IMR-90 (cell line): Measurements from ENCODE around the gene AGFG1. TPM values are rescaled to one million over a fixed set of nuclear protein-coding genes. Genes with fewer than 3 reads are reported as not detected.

ENCODE experiments used
- ATAC-seq: fragments of 200-7000 bp; cut with Tn5 transposase; 2 replicates; pipeline ENCODE4 v1.9.1; 2020; ENCODE audit warnings: low read depth, mild to moderate bottlenecking, moderate library complexity
- BruUV-seq: library from RNA; stranded (reverse); fragments of 400-500 nt; replicated peaks from 2 replicates; lab custom pipeline; 2021; lab: Mats Ljungman, UMichigan
- CTCF ChIA-PET: fragments of 300-600 bp; formaldehyde crosslinking; extraction: SDS; loops from one replicate; lab custom pipeline; 2021; ENCODE audit warnings: antibody characterized with exemption; lab: Yijun Ruan, JAX
- POLR2A ChIA-PET: fragments of 300-600 bp; sonication (Branson Sonifier 250); formaldehyde crosslinking; loops from one replicate; lab custom pipeline; 2022; ENCODE audit warnings: antibody characterized with exemption; ENCODE audit not compliant: unreplicated experiment; lab: Charles Lee
- DNase-seq: peaks from one replicate; pipeline ENCODE4 v3.0.0; 2013
- H2AFZ ChIP-seq: replicated peaks from 2 replicates; pipeline ENCODE3; 2013; ENCODE audit warnings: low read length, mild to moderate bottlenecking; ENCODE audit not compliant: poor library complexity
- H2AK5ac ChIP-seq: 2 replicates; pipeline ENCODE4 v1.6.1; 2013; ENCODE audit warnings: low read depth, low read length, inconsistent platforms
- H2AK9ac ChIP-seq: replicated peaks from 2 replicates; pipeline ENCODE3; 2013; ENCODE audit warnings: mild to moderate bottlenecking, low read depth, low read length, moderate library complexity; ENCODE audit not compliant: poor library complexity
- H2BK120ac ChIP-seq: 2 replicates; pipeline ENCODE4 v1.6.1; 2013; ENCODE audit warnings: low read depth, low read length, inconsistent platforms
- H2BK15ac ChIP-seq: 3 replicates; pipeline ENCODE4 v1.6.1; 2013; ENCODE audit warnings: low read depth, low read length, inconsistent platforms
- H2BK20ac ChIP-seq: 2 replicates; pipeline ENCODE4 v1.6.1; 2013; ENCODE audit warnings: low read depth, mild to moderate bottlenecking, inconsistent platforms, low read length, moderate library complexity
- H2BK5ac ChIP-seq: 2 replicates; pipeline ENCODE4 v1.6.1; 2013; ENCODE audit warnings: mild to moderate bottlenecking, low read depth, low read length, inconsistent platforms; ENCODE audit not compliant: poor library complexity, severe bottlenecking
- H3K14ac ChIP-seq: replicated peaks from 2 replicates; pipeline ENCODE4 v1.6.1; 2013; ENCODE audit warnings: low read depth, low read length, inconsistent platforms
- H3K18ac ChIP-seq: 2 replicates; pipeline ENCODE4 v1.6.1; 2013; ENCODE audit warnings: low read depth, low read length, control low read depth
- H3K23ac ChIP-seq: 2 replicates; pipeline ENCODE4 v1.6.1; 2013; ENCODE audit warnings: low read depth, low read length, inconsistent platforms
- H3K27ac ChIP-seq: 2 replicates; pipeline ENCODE4 v1.5.1; 2013; ENCODE audit warnings: mild to moderate bottlenecking, control low read depth, low read length; ENCODE audit not compliant: insufficient read depth
- H3K27me3 ChIP-seq: 2 replicates; pipeline ENCODE4 v1.6.1; 2013; ENCODE audit warnings: low read length; ENCODE audit not compliant: control insufficient read depth, insufficient read depth
- H3K36me3 ChIP-seq: 2 replicates; pipeline ENCODE4 v1.6.1; 2013; ENCODE audit warnings: low read length, mixed read lengths; ENCODE audit not compliant: control insufficient read depth, insufficient read depth
- H3K4ac ChIP-seq: 2 replicates; pipeline ENCODE4 v1.6.1; 2013; ENCODE audit warnings: low read depth, low read length, inconsistent platforms
- H3K4me1 ChIP-seq: 2 replicates; pipeline ENCODE4 v1.6.1; 2013; ENCODE audit warnings: low read length, mixed read lengths; ENCODE audit not compliant: control insufficient read depth, insufficient read depth
- H3K4me2 ChIP-seq: 2 replicates; pipeline ENCODE4 v1.6.1; 2013; ENCODE audit warnings: low read depth, mild to moderate bottlenecking, control low read depth, low read length, moderate library complexity
- H3K4me3 ChIP-seq: 2 replicates; pipeline ENCODE4 v1.5.1; 2013; ENCODE audit warnings: low read depth, mild to moderate bottlenecking, control low read depth, low read length, moderate library complexity; ENCODE audit not compliant: insufficient read depth
- H3K56ac ChIP-seq: 2 replicates; pipeline ENCODE4 v1.6.1; 2013; ENCODE audit warnings: low read length, inconsistent platforms; ENCODE audit not compliant: insufficient read depth; ENCODE audit errors: extremely low read depth
- H3K79me1 ChIP-seq, 2 experiments: 2 replicates each; pipeline ENCODE4 v1.6.1; 2013; ENCODE audit warnings: low read length in 2 of 2, inconsistent platforms in 1 of 2, low read depth in 1 of 2
- H3K9ac ChIP-seq: 2 replicates; pipeline ENCODE4 v1.6.1; 2013; ENCODE audit warnings: low read depth, low read length, control low read depth
- H3K9me1 ChIP-seq: 2 replicates; pipeline ENCODE4 v1.6.1; 2013; ENCODE audit warnings: low read length, inconsistent platforms; ENCODE audit not compliant: insufficient read depth
- H3K9me3 ChIP-seq: 2 replicates; pipeline ENCODE4 v1.6.1; 2013; ENCODE audit warnings: low read length; ENCODE audit not compliant: control insufficient read depth, insufficient read depth
- H4K20me1 ChIP-seq: 2 replicates; pipeline ENCODE4 v1.6.1; 2013; ENCODE audit warnings: low read length, inconsistent platforms; ENCODE audit not compliant: insufficient read depth
- H4K5ac ChIP-seq: 2 replicates; pipeline ENCODE4 v1.6.1; 2013; ENCODE audit warnings: mild to moderate bottlenecking, low read depth, low read length, control low read depth
- H4K8ac ChIP-seq, 2 experiments: 2 replicates each; pipeline ENCODE4 v1.6.1; 2013; ENCODE audit warnings: low read depth in 2 of 2, low read length in 2 of 2, control low read depth in 1 of 2, inconsistent platforms in 1 of 2
- H4K91ac ChIP-seq: 2 replicates; pipeline ENCODE4 v1.6.1; 2013; ENCODE audit warnings: low read depth, low read length, inconsistent platforms; ENCODE audit not compliant: insufficient read depth
- BHLHE40 ChIP-seq: fragments of 150-350 bp; IDR thresholded peaks from 2 replicates; pipeline ENCODE4 v1.6.1; 2016; ENCODE audit warnings: mild to moderate bottlenecking, low read depth, low read length
- CEBPB ChIP-seq: IDR thresholded peaks from 2 replicates; pipeline ENCODE4 v1.6.1; 2012; ENCODE audit warnings: low read depth, low read length, improper control_type of control experiment
- CHD1 ChIP-seq: IDR thresholded peaks from 2 replicates; pipeline ENCODE4 v1.6.1; 2012; ENCODE audit warnings: low read depth, low read length, improper control_type of control experiment
- FOS ChIP-seq: fragments of 150-350 bp; IDR thresholded peaks from 2 replicates; pipeline ENCODE4 v1.6.1; 2016; ENCODE audit warnings: low read depth, low read length
- MAZ ChIP-seq: IDR thresholded peaks from 2 replicates; pipeline ENCODE4 v1.6.1; 2012; ENCODE audit warnings: low read depth, mild to moderate bottlenecking, low read length, improper control_type of control experiment, moderate library complexity, borderline replicate concordance
- MXI1 ChIP-seq: IDR thresholded peaks from 2 replicates; pipeline ENCODE4 v1.6.1; 2012; ENCODE audit warnings: low read depth, mild to moderate bottlenecking, low read length, moderate library complexity, borderline replicate concordance
- NFE2L2 ChIP-seq: fragments of 150-350 bp; IDR thresholded peaks from 2 replicates; pipeline ENCODE4 v1.6.1; 2016; ENCODE audit warnings: low read depth, mild to moderate bottlenecking, low read length
- RAD21 ChIP-seq: IDR thresholded peaks from 2 replicates; pipeline ENCODE4 v1.6.1; 2012; ENCODE audit warnings: low read length, improper control_type of control experiment
- RCOR1 ChIP-seq: IDR thresholded peaks from 2 replicates; pipeline ENCODE4 v1.6.1; 2012; ENCODE audit warnings: mild to moderate bottlenecking, low read length, improper control_type of control experiment; ENCODE audit not compliant: insufficient replicate concordance
- SMC3 ChIP-seq: fragments of 150-350 bp; IDR thresholded peaks from 2 replicates; pipeline ENCODE4 v1.6.1; 2016; ENCODE audit warnings: low read depth, mild to moderate bottlenecking, antibody characterized with exemption, low read length, moderate library complexity
- WGBS, 2 experiments: methylation state at CpG; one replicate each; pipeline versions ENCODE4 v1.1.5 to v1.1.7; 2013; ENCODE audit warnings: missing lambda C conversion rate in 2 of 2; ENCODE audit not compliant: insufficient read length in 1 of 2; ENCODE audit errors: extremely low coverage in 2 of 2; 5-methylcytosine and 5-hydroxymethylcytosine counted together
- dilution Hi-C: fragments of 300-500 bp; cut with HindIII; formaldehyde crosslinking; loops from one replicate; pipeline ENCODE4 v1.14.3; 2018; ENCODE audit warnings: low sequenced_read_pairs; ENCODE audit not compliant: unreplicated experiment
- in situ Hi-C: fragments of 300-500 bp; cut with MboI; formaldehyde crosslinking; loops from 3 replicates; pipeline ENCODE4 v1.14.3; 2019; ENCODE audit warnings: low sequenced_read_pairs, inconsistent platforms, mixed read lengths
- intact Hi-C: fragments of 100-400 bp; cut with micrococcal nuclease; formaldehyde crosslinking; loops from 2 replicates; pipeline ENCODE4 v1.10.0; 2022
- polyA plus RNA-seq, 3 experiments: library from polyadenylated mRNA; depleted of rRNA; stranded (reverse); fragments of >200 nt; gene quantifications; 2 replicates each; pipeline ENCODE4 v1.2.3, GENCODE V29; 2012; ENCODE audit warnings: low replicate concordance in 1 of 3
- total RNA-seq: library from RNA; depleted of rRNA; stranded (reverse); fragments of >200 nt; gene quantifications from 2 replicates; pipeline ENCODE4 v1.2.3, GENCODE V29; 2012
- TF ChIP-seq, protein P1 (sequence below): fragments of 150-350 bp; IDR thresholded peaks from 2 replicates; pipeline ENCODE4 v1.6.1; 2017; ENCODE audit warnings: mild to moderate bottlenecking, antibody characterized with exemption, low read length, low read depth

AGFG1 gene
- total and polyA plus RNA-seq, 2 of the 4 experiments (the other 2 are of a cell fraction), result 58.4 to 126 TPM

DNA sequence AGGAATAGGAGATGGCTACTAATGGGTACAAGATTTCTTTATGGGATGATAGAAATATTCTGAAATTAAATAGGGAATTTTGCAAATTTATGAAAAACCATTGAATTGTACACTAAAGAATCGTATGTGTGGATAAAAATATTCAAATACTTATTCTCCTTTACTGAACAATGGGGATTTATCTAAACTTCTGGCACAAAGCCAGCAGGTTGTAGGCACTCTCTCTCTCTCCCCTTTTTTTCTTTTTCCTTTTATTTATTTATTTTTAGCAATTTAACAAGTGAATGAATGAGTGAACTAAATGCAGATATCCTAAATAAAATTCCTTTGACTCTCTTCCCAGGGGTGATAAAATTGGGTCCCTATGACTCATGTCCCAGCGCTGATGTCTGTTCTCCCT, 104.9 kb downstream of the AGFG1 start:
- WGBS, 2 experiments, result 83% methylated on average over 1 of the region's 2 CpGs; no CpG with 5 or more reads in 1 of the 2 experiments
- intact Hi-C loops, result no loop called here

More for the DNA sequence above, 104.9 kb downstream of the AGFG1 start:
- Histone ChIP-seq H3K9me3 (no peaks in the 10 kb centered on the region), H3K36me3 (no peaks in the 10 kb centered on the region), H2AFZ (no peak overlapping the region), H3K23ac (no peak overlapping the region), H3K14ac (no peak overlapping the region), H2BK120ac (no peak overlapping the region), H3K4me3 (no peak overlapping the region), H2BK20ac (no peak overlapping the region), H3K9me1 (0 out of 2 replicates have a peak, but pooled peaks cover 2% of the 10 kb centered on the region), H2BK15ac (no peak overlapping the region), H3K4ac (no peak overlapping the region), H2AK5ac (no peak overlapping the region), H2BK5ac (no peak overlapping the region), H3K27me3 (peaks cover 2% of the 10 kb centered on the region), H3K4me2 (no peak overlapping the region), H3K56ac (no peak overlapping the region), H3K27ac (no peak overlapping the region), H3K4me1 (no peaks in the 10 kb centered on the region), H3K79me1 (no peaks in the 10 kb centered on the region), H2AK9ac (no peak overlapping the region), H4K20me1 (no peaks in the 10 kb centered on the region), H4K5ac (no peak overlapping the region), H4K8ac (no peak overlapping the region), H4K91ac (no peak overlapping the region), H3K18ac (no peak overlapping the region), H3K9ac (no peak overlapping the region)
- TF ChIP-seq NFE2L2, result no peak
- no peak for TF ChIP-seq SMC3
- TF ChIP-seq, protein P1, sequence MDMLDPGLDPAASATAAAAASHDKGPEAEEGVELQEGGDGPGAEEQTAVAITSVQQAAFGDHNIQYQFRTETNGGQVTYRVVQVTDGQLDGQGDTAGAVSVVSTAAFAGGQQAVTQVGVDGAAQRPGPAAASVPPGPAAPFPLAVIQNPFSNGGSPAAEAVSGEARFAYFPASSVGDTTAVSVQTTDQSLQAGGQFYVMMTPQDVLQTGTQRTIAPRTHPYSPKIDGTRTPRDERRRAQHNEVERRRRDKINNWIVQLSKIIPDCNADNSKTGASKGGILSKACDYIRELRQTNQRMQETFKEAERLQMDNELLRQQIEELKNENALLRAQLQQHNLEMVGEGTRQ, result no peak
- TF ChIP-seq FOS, result no peak
- no peak for TF ChIP-seq MXI1
- no peak for TF ChIP-seq MAZ
- TF ChIP-seq CHD1, result no peak
- TF ChIP-seq RAD21, result no peak
- no peak for TF ChIP-seq RCOR1
- no peak for TF ChIP-seq BHLHE40
- TF ChIP-seq CEBPB, result no peak
- dilution Hi-C loops (no loop called here), in situ Hi-C loops (no loop called here)
- ChIA-PET CTCF (no interaction called here), POLR2A (no interaction called here)
- DNase-seq (no peak), ATAC-seq (no peak)
- BruUV-seq, result no TSS peak
